Mammary epithelial cell (primary cell): ENCODE data around the gene CHN2.

Experiments
- EZH2 ChIP-seq: IDR thresholded peaks from 2 replicates; pipeline ENCODE4 v1.6.1; 2012; ENCODE audit warnings: low read length, inconsistent platforms, borderline replicate concordance
- TF ChIP-seq, protein P1 (sequence below), 2 donors: IDR thresholded peaks in 1 of 2; conservative IDR thresholded peaks in 1 of 2; 2 replicates each; pipeline ENCODE4 v1.5.1; 2011 to 2012; ENCODE audit warnings: inconsistent platforms in 2 of 2, low read length in 2 of 2, mild to moderate bottlenecking in 2 of 2, control low read depth in 1 of 2, low read depth in 1 of 2; ENCODE audit not compliant: insufficient read depth in 1 of 2; ENCODE audit errors: extremely low read depth in 1 of 2

- TF ChIP-seq, protein P1, sequence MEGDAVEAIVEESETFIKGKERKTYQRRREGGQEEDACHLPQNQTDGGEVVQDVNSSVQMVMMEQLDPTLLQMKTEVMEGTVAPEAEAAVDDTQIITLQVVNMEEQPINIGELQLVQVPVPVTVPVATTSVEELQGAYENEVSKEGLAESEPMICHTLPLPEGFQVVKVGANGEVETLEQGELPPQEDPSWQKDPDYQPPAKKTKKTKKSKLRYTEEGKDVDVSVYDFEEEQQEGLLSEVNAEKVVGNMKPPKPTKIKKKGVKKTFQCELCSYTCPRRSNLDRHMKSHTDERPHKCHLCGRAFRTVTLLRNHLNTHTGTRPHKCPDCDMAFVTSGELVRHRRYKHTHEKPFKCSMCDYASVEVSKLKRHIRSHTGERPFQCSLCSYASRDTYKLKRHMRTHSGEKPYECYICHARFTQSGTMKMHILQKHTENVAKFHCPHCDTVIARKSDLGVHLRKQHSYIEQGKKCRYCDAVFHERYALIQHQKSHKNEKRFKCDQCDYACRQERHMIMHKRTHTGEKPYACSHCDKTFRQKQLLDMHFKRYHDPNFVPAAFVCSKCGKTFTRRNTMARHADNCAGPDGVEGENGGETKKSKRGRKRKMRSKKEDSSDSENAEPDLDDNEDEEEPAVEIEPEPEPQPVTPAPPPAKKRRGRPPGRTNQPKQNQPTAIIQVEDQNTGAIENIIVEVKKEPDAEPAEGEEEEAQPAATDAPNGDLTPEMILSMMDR (conservative IDR thresholded peaks at IDR 0.05 in 1 of 2, IDR thresholded peaks at IDR 0.05 in 1 of 2; ENCODE audit: extremely low read depth in 1 of 2, insufficient read depth in 1 of 2, low read depth in 1 of 2, low read length in 2 of 2): no peak
- TF ChIP-seq EZH2: no peak
Observed at GRCh38 chr7:29199776-29200175, 5.2 kb downstream of the CHN2 start.
